K562 (cell line): ENCODE measurements around the gene PHPT1.

Experiments used
- ADNP ChIP-seq: fragments of 200-800 bp; sonication (Bioruptor generic); IDR thresholded peaks from 2 replicates; pipeline ENCODE4 v1.6.1; 2016; ENCODE audit warnings: missing genetic modification characterization, missing compliant biosample characterization
- BACH1 ChIP-seq: fragments of 200-800 bp; sonication (Bioruptor generic); IDR thresholded peaks from 2 replicates; pipeline ENCODE4 v1.6.1; 2016; ENCODE audit warnings: missing genetic modification characterization, missing compliant biosample characterization
- CBFA2T3 ChIP-seq: fragments of 450-650 bp; IDR thresholded peaks from 2 replicates; pipeline ENCODE4 v1.6.1; 2017
- EP300 ChIP-seq: IDR thresholded peaks from 2 replicates; pipeline ENCODE4 v1.6.1; 2012; ENCODE audit warnings: low read length, improper control_type of control experiment
- JUN ChIP-seq, 2 experiments: sonication (generic) in 1 of 2; formaldehyde crosslinking in 1 of 2; IDR thresholded peaks; 2 replicates each; pipeline versions ENCODE4 v1.6.1 to v1.8.0; 2012 to 2022; ENCODE audit warnings: borderline replicate concordance in 2 of 2, mild to moderate bottlenecking in 2 of 2, improper control_type of control experiment in 1 of 2, low read depth in 1 of 2, low read length in 1 of 2, missing genetic modification reagents in 1 of 2
- MAFK ChIP-seq: IDR thresholded peaks from 2 replicates; pipeline ENCODE4 v1.6.1; 2011; ENCODE audit warnings: low read length, improper control_type of control experiment
- TEAD4 ChIP-seq, 2 experiments: sonication (generic) in 1 of 2; formaldehyde crosslinking in 1 of 2; IDR thresholded peaks; 2 replicates each; pipeline versions ENCODE4 v1.6.1 to v1.8.0; 2012 to 2022; ENCODE audit warnings: borderline replicate concordance in 1 of 2, inconsistent platforms in 1 of 2, low read length in 1 of 2, mild to moderate bottlenecking in 1 of 2, missing genetic modification reagents in 1 of 2
- USF2 ChIP-seq: sonication (generic); formaldehyde crosslinking; IDR thresholded peaks from 2 replicates; pipeline ENCODE4 v1.5.0; 2020; ENCODE audit warnings: missing genetic modification reagents
- ZFP1 ChIP-seq: fragments of 450-650 bp; formaldehyde crosslinking; IDR thresholded peaks from 2 replicates; pipeline ENCODE4 v1.4.0; 2020; ENCODE audit warnings: mild to moderate bottlenecking, mixed read lengths
- ZFP36 ChIP-seq: fragments of 150-350 bp; IDR thresholded peaks from 2 replicates; pipeline ENCODE4 v1.6.1; 2018; ENCODE audit warnings: low read length, low read depth; ENCODE audit not compliant: partially characterized antibody
- ZNF165 ChIP-seq: fragments of 250-450 bp; sonication (Bioruptor Pico); IDR thresholded peaks from 2 replicates; pipeline ENCODE4 v1.4.0; 2020; ENCODE audit warnings: borderline replicate concordance
- TF ChIP-seq, protein P1 (sequence below), 3 experiments: IDR thresholded peaks in 2 of 3; conservative IDR thresholded peaks in 1 of 3; 2 replicates each; pipeline ENCODE4 v1.5.1; 2011 to 2012; ENCODE audit warnings: low read length in 3 of 3, mild to moderate bottlenecking in 3 of 3, control low read depth in 2 of 3, improper control_type of control experiment in 1 of 3, inconsistent platforms in 1 of 3, low read depth in 1 of 3, mixed read lengths in 1 of 3, moderate library complexity in 1 of 3; ENCODE audit not compliant: insufficient read depth in 2 of 3
- TF ChIP-seq, protein P2 (sequence below): sonication (generic); formaldehyde crosslinking; IDR thresholded peaks from 2 replicates; pipeline ENCODE4 v1.9.0; 2022; ENCODE audit warnings: mild to moderate bottlenecking, missing genetic modification reagents

DNA sequence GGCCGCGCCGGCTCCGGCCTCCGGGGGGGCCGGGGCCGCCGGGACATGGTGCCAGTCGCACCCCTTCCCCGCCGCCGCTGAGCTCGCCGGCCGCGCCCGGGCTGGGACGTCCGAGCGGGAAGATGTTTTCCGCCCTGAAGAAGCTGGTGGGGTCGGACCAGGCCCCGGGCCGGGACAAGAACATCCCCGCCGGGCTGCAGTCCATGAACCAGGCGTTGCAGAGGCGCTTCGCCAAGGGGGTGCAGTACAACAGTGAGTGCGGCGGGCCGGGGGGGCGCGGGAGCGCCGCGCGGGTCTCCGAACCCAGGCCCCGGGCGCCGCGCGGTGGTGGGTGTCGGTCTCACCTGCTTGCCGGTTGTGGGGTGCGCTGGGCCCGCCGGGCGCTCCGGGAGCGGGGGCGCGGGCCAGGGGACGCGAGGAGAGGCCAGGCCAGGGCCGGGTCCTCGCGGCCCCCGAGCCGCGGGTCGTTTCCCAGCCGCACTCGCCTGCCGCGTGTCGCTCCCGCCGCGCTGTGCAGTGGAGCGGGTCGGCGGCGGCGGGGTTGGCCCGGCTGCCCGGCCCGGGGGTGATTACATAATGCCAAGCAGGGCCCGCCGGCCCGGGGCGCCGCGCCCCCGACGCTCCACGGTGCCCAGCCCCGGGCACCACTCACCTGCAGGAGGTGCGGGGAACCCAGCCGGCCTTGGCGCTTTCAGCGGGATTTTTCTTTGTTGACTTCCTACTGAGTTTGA lies 41.0 kb upstream of the PHPT1 start:
- no peak for TF ChIP-seq EP300
- no peak for TF ChIP-seq ADNP (tag)
- TF ChIP-seq, protein P1, sequence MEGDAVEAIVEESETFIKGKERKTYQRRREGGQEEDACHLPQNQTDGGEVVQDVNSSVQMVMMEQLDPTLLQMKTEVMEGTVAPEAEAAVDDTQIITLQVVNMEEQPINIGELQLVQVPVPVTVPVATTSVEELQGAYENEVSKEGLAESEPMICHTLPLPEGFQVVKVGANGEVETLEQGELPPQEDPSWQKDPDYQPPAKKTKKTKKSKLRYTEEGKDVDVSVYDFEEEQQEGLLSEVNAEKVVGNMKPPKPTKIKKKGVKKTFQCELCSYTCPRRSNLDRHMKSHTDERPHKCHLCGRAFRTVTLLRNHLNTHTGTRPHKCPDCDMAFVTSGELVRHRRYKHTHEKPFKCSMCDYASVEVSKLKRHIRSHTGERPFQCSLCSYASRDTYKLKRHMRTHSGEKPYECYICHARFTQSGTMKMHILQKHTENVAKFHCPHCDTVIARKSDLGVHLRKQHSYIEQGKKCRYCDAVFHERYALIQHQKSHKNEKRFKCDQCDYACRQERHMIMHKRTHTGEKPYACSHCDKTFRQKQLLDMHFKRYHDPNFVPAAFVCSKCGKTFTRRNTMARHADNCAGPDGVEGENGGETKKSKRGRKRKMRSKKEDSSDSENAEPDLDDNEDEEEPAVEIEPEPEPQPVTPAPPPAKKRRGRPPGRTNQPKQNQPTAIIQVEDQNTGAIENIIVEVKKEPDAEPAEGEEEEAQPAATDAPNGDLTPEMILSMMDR (IDR thresholded peaks at IDR 0.05 in 2 of 3, conservative IDR thresholded peaks at IDR 0.05 in 1 of 3; ENCODE audit: insufficient read depth in 2 of 3, low read depth in 1 of 3, low read length in 3 of 3): peak in 1 of 3 experiments; percentile 60; a peak in 2 of 6 replicates
- no peak for TF ChIP-seq ZFP36
- no peak for TF ChIP-seq MAFK
- no peak for TF ChIP-seq USF2 (CRISPR knock-in tag)
- TF ChIP-seq, protein P2, sequence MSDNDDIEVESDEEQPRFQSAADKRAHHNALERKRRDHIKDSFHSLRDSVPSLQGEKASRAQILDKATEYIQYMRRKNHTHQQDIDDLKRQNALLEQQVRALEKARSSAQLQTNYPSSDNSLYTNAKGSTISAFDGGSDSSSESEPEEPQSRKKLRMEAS (CRISPR knock-in tag): no peak
- TF ChIP-seq ZNF165: no peak
- TF ChIP-seq JUN (IDR thresholded peaks at IDR 0.05; ENCODE audit: borderline replicate concordance, low read depth, low read length): no peak
- TF ChIP-seq JUN (CRISPR knock-in tag; IDR thresholded peaks at IDR 0.05; ENCODE audit: borderline replicate concordance): no peak
- TF ChIP-seq ZFP1 (CRISPR knock-in tag): no peak
- no peak for TF ChIP-seq CBFA2T3
- no peak for TF ChIP-seq TEAD4 (IDR thresholded peaks at IDR 0.05; ENCODE audit: low read length)
- no peak for TF ChIP-seq TEAD4 (CRISPR knock-in tag; IDR thresholded peaks at IDR 0.05; ENCODE audit: borderline replicate concordance)
- TF ChIP-seq BACH1 (tag): no peak
